ENCODE measurements around the gene ETNPPL.

DNA sequence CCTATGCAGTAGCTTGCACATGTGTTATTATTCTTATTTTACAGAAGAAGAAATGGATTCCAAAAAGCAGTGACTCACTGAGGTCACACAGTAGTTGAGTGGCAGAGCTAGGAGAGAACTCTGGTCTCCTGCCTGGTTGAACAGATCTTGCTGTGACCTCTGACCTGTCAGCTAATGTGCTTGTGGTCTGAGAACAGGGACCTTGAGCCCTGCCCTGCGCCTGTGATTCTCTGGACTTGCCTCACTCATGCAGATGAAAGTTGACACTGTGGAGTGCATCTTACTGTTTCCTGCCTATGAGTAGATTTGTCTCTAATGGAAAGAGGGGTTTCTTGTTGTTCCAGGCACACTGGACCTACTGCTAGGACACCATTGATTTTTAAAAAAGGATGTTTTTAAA is 32.3 kb downstream of the ETNPPL start:
- TF ChIP-seq TAF1 (IDR thresholded peaks at IDR 0.05; ENCODE audit: low read depth, low read length), result no peak
- no peak for TF ChIP-seq POLR2A (IDR thresholded peaks at IDR 0.05; ENCODE audit: low read depth, low read length)
- TF ChIP-seq POLR2AphosphoS5 (IDR thresholded peaks at IDR 0.05; ENCODE audit: low read depth, low read length), result no peak
